Neural progenitor cell (in vitro differentiated cells): ENCODE measurements around the gene TBC1D1. TPM values are rescaled to one million over a fixed set of nuclear protein-coding genes. Genes with fewer than 3 reads are reported as not detected.

Experiments used
- DNase-seq: peaks from one replicate; pipeline ENCODE4 v3.0.0-alpha.2; 2016; ENCODE audit warnings: low spot score
- H2AFZ ChIP-seq: fragments of 200-600 bp; sonication (generic); replicated peaks from 2 replicates; pipeline ENCODE4 v1.6.1; 2016; ENCODE audit warnings: antibody characterized with exemption
- H3F3A ChIP-seq: fragments of 200-600 bp; sonication (generic); 2 replicates; pipeline ENCODE4 v1.6.1; 2016; ENCODE audit warnings: antibody characterized with exemption, low read depth
- H3K27ac ChIP-seq: fragments of 200-600 bp; sonication (generic); 2 replicates; pipeline ENCODE4 v1.5.1; 2016; ENCODE audit warnings: mild to moderate bottlenecking
- H3K27me3 ChIP-seq: fragments of 200-600 bp; sonication (generic); 2 replicates; pipeline ENCODE4 v1.6.1; 2016; ENCODE audit warnings: mild to moderate bottlenecking, moderate library complexity
- H3K36me3 ChIP-seq: fragments of 200-600 bp; sonication (generic); 2 replicates; pipeline ENCODE4 v1.5.1; 2016
- H3K4me1 ChIP-seq: fragments of 200-600 bp; sonication (generic); 2 replicates; pipeline ENCODE4 v1.6.1; 2016; ENCODE audit warnings: mixed run types
- H3K4me2 ChIP-seq: fragments of 200-600 bp; sonication (generic); 2 replicates; pipeline ENCODE4 v1.6.1; 2016
- H3K4me3 ChIP-seq: fragments of 200-600 bp; sonication (generic); 2 replicates; pipeline ENCODE4 v1.5.1; 2016
- H3K79me2 ChIP-seq: fragments of 200-600 bp; sonication (generic); 2 replicates; pipeline ENCODE4 v1.6.1; 2016; ENCODE audit warnings: low read depth
- H3K9ac ChIP-seq: fragments of 200-600 bp; sonication (generic); 2 replicates; pipeline ENCODE4 v1.6.1; 2016
- H3K9me3 ChIP-seq: fragments of 200-600 bp; sonication (generic); 2 replicates; pipeline ENCODE4 v1.5.1; 2016; ENCODE audit warnings: low read depth
- H4K20me1 ChIP-seq: fragments of 200-600 bp; sonication (generic); 2 replicates; pipeline ENCODE4 v1.6.1; 2016; ENCODE audit warnings: low read depth
- H3K27ac Mint-ChIP-seq: 3 replicates; pipeline ENCODE4 v1.8.0; 2021; ENCODE audit warnings: mixed read lengths
- H3K27me3 Mint-ChIP-seq: 2 replicates; pipeline ENCODE4 v1.8.0; 2022; ENCODE audit warnings: low read depth, mild to moderate bottlenecking, inconsistent platforms, moderate library complexity, mixed read lengths; ENCODE audit not compliant: insufficient read depth
- H3K36me3 Mint-ChIP-seq: 3 replicates; pipeline ENCODE4 v1.8.0; 2021; ENCODE audit warnings: mixed read lengths
- H3K4me1 Mint-ChIP-seq: 3 replicates; pipeline ENCODE4 v1.8.0; 2021; ENCODE audit warnings: mixed read lengths
- H3K4me3 Mint-ChIP-seq: 3 replicates; pipeline ENCODE4 v1.8.0; 2021; ENCODE audit warnings: mild to moderate bottlenecking, moderate library complexity, mixed read lengths
- H3K9me3 Mint-ChIP-seq: 3 replicates; pipeline ENCODE4 v1.8.0; 2020; ENCODE audit warnings: mixed read lengths
- CTCF ChIP-seq: fragments of 200-600 bp; sonication (generic); IDR thresholded peaks from 2 replicates; pipeline ENCODE4 v1.5.1; 2017; ENCODE audit warnings: antibody characterized with exemption, mild to moderate bottlenecking
- EZH2 ChIP-seq: fragments of 200-600 bp; sonication (generic); IDR thresholded peaks from 2 replicates; pipeline ENCODE4 v1.6.1; 2017; ENCODE audit warnings: antibody characterized with exemption, mild to moderate bottlenecking, moderate library complexity
- EZH2phosphoT487 ChIP-seq: fragments of 200-600 bp; sonication (generic); IDR thresholded peaks from 2 replicates; pipeline ENCODE4 v1.6.1; 2017; ENCODE audit warnings: antibody characterized with exemption
- total RNA-seq: library from RNA; depleted of rRNA; stranded (reverse); fragments of >200 nt; gene quantifications from 2 replicates; pipeline ENCODE4 v1.2.3, GENCODE V29; 2015; ENCODE audit warnings: low replicate concordance

The TBC1D1 gene
- total RNA-seq, 1 donor from 2014 or later, result 208 TPM

GRCh38 chr4:38184404-38184803 is 293.5 kb downstream of the TBC1D1 start:
- Histone ChIP-seq H3K27me3 (no peaks in the 10 kb centered on the region), H3K9ac (no peak overlapping the region), H3K4me3 (no peak overlapping the region), H3F3A (peaks cover 12% of the 10 kb centered on the region), H3K79me2 (no peaks in the 10 kb centered on the region), H4K20me1 (no peaks in the 10 kb centered on the region), H2AFZ (no peak overlapping the region), H3K4me1 (peaks cover 15% of the 10 kb centered on the region), H3K4me2 (no peak overlapping the region), H3K9me3 (no peaks in the 10 kb centered on the region), H3K36me3 (no peaks in the 10 kb centered on the region), H3K27ac (no peak overlapping the region)
- Mint-ChIP-seq H3K9me3 (peaks cover 20% of the 10 kb centered on the region), H3K36me3 (no peaks in the 10 kb centered on the region), H3K4me1 (peaks cover 17% of the 10 kb centered on the region), H3K4me3 (no peak overlapping the region), H3K27ac (no peak overlapping the region), H3K27me3 (peaks cover 3% of the 10 kb centered on the region)
- no peak for TF ChIP-seq CTCF
- no peak for TF ChIP-seq EZH2phosphoT487
- TF ChIP-seq EZH2, result no peak
- DNase-seq, result no peak

GRCh38 chr4:38185406-38186144 is 294.7 kb downstream of the TBC1D1 start:
- peaks cover 18% of the 10 kb centered on the region for H3K9me3 Mint-ChIP-seq
- H3K4me3 Mint-ChIP-seq, result no peak overlapping the region
- DNase-seq, result peak; percentile 17
- Histone ChIP-seq H3K9ac (no peak overlapping the region), H3K4me1 (peaks cover 13% of the 10 kb centered on the region), H2AFZ (no peak overlapping the region), H3K27ac (no peak overlapping the region), H3F3A (peaks cover 12% of the 10 kb centered on the region), H3K9me3 (no peaks in the 10 kb centered on the region), H4K20me1 (no peaks in the 10 kb centered on the region), H3K36me3 (no peaks in the 10 kb centered on the region), H3K4me3 (no peak overlapping the region), H3K79me2 (no peaks in the 10 kb centered on the region), H3K4me2 (peak overlapping the region; percentile 10), H3K27me3 (no peaks in the 10 kb centered on the region)
- peak overlapping the region; percentile 87 for H3K27ac Mint-ChIP-seq
- H3K27me3 Mint-ChIP-seq, result peaks cover 3% of the 10 kb centered on the region
- TF ChIP-seq CTCF, result no peak
- H3K36me3 Mint-ChIP-seq, result no peaks in the 10 kb centered on the region
- peaks cover 13% of the 10 kb centered on the region for H3K4me1 Mint-ChIP-seq

- H3K9ac ChIP-seq, result no peak overlapping the region
- H3K27ac Mint-ChIP-seq, result no peak overlapping the region
- no peak overlapping the region for H3K4me2 ChIP-seq
- no peaks in the 10 kb centered on the region for H3K79me2 ChIP-seq
- H3K36me3 ChIP-seq, result no peaks in the 10 kb centered on the region
- no peak overlapping the region for H3K27ac ChIP-seq
- no peaks in the 10 kb centered on the region for H4K20me1 ChIP-seq
- H3F3A ChIP-seq, result peaks cover 12% of the 10 kb centered on the region
- H2AFZ ChIP-seq, result no peak overlapping the region
- no peak for DNase-seq
- H3K27me3 ChIP-seq, result no peaks in the 10 kb centered on the region
- peaks cover 13% of the 10 kb centered on the region for H3K4me1 Mint-ChIP-seq
- H3K9me3 ChIP-seq, result no peaks in the 10 kb centered on the region
- H3K4me3 Mint-ChIP-seq, result no peak overlapping the region
- no peaks in the 10 kb centered on the region for H3K27me3 Mint-ChIP-seq
- no peaks in the 10 kb centered on the region for H3K36me3 Mint-ChIP-seq
- TF ChIP-seq EZH2phosphoT487, result no peak
- TF ChIP-seq CTCF, result no peak
- TF ChIP-seq EZH2, result no peak
- H3K4me3 ChIP-seq, result no peak overlapping the region
- H3K4me1 ChIP-seq, result peaks cover 17% of the 10 kb centered on the region
- peaks cover 6% of the 10 kb centered on the region for H3K9me3 Mint-ChIP-seq
Observed at GRCh38 chr4:38188136-38188535, 297.3 kb downstream of the TBC1D1 start.
